HepG2 (cell line): ENCODE data around the gene HTR1D. TPM values are rescaled to one million over a fixed set of nuclear protein-coding genes. Genes with fewer than 3 reads are reported as not detected.

ENCODE experiments used
- ATAC-seq: fragments of 200-7000 bp; cut with Tn5 transposase; 3 replicates; pipeline ENCODE4 v1.9.1; 2020; ENCODE audit warnings: mild to moderate bottlenecking, moderate library complexity
- BruUV-seq: library from RNA; stranded (reverse); fragments of 400-500 nt; replicated peaks from 2 replicates; lab custom pipeline; 2021; lab: Mats Ljungman, UMichigan
- CTCF ChIA-PET: fragments of 300-600 bp; formaldehyde crosslinking; extraction: SDS; loops from one replicate; lab custom pipeline; 2021; ENCODE audit warnings: low total read pairs, inconsistent platforms, low intra/inter-chr PET ratio; lab: Yijun Ruan, JAX
- POLR2A ChIA-PET: fragments of 350-600 bp; sonication (Branson Sonifier 250); formaldehyde crosslinking; loops from one replicate; lab custom pipeline; 2020; ENCODE audit warnings: antibody characterized with exemption, inconsistent platforms; lab: Yijun Ruan, JAX
- DNase-seq: peaks from one replicate; pipeline ENCODE4 v3.0.0-alpha.2; 2015; ENCODE audit warnings: low spot score
- FAIRE-seq: peaks from 3 replicates; lab custom pipeline; 2011; peaks lifted over from hg19 to GRCh38; lab: Jason Lieb, UNC
- H2AFZ ChIP-seq: one replicate; pipeline ENCODE4 v1.6.1; 2011; ENCODE audit warnings: low read length, inconsistent platforms
- H3K27ac ChIP-seq: fragments of 300-600 bp; 3 replicates; pipeline ENCODE4 v1.8.0; 2011; ENCODE audit warnings: mixed run types, mild to moderate bottlenecking, mixed read lengths, low read length, inconsistent platforms; ENCODE audit not compliant: insufficient read depth; ENCODE audit errors: extremely low read length
- H3K27me3 ChIP-seq, 2 experiments: fragments of 200-600 bp in 1 of 2; 2 replicates in 1 of 2; 3 replicates in 1 of 2; pipeline versions ENCODE4 v1.6.0 to v1.8.0; 2011; ENCODE audit warnings: low read length in 2 of 2, mild to moderate bottlenecking in 2 of 2, moderate library complexity in 2 of 2, inconsistent platforms in 1 of 2; ENCODE audit not compliant: insufficient read depth in 2 of 2, control insufficient read depth in 1 of 2
- H3K36me3 ChIP-seq, 2 experiments: fragments of 200-600 bp in 1 of 2; replicated peaks in 1 of 2; 2 replicates in 1 of 2; 3 replicates in 1 of 2; pipeline versions ENCODE4 v1.5.1 to v1.8.0; 2011; ENCODE audit warnings: low read length in 2 of 2, inconsistent platforms in 1 of 2; ENCODE audit not compliant: insufficient read depth in 2 of 2, control insufficient read depth in 1 of 2
- H3K4me1 ChIP-seq: 2 replicates; pipeline ENCODE4 v1.5.1; 2012; ENCODE audit warnings: low read length, inconsistent platforms; ENCODE audit not compliant: insufficient read depth
- H3K4me2 ChIP-seq: 2 replicates; pipeline ENCODE4 v1.6.0; 2011; ENCODE audit warnings: low read depth, low read length, inconsistent platforms
- H3K4me3 ChIP-seq, 3 experiments: fragments of 200-600 bp in 1 of 3; sonication (generic), shearing (Covaris generic) in 1 of 3; replicated peaks in 1 of 3; 2 replicates each; pipeline ENCODE4 v1.5.1; 2011 to 2016; ENCODE audit warnings: low read length in 3 of 3, inconsistent platforms in 2 of 3, low read depth in 2 of 3, mild to moderate bottlenecking in 2 of 3, control low read depth in 1 of 3, mixed read lengths in 1 of 3; ENCODE audit not compliant: insufficient read depth in 1 of 3
- H3K79me2 ChIP-seq: one replicate; pipeline ENCODE4 v1.6.1; 2011; ENCODE audit warnings: low read length, inconsistent platforms; ENCODE audit not compliant: insufficient read depth
- H3K9ac ChIP-seq: 2 replicates; pipeline ENCODE4 v1.6.0; 2011; ENCODE audit warnings: mild to moderate bottlenecking, low read depth, low read length, inconsistent platforms; ENCODE audit not compliant: insufficient read depth
- H3K9me3 ChIP-seq: 2 replicates; pipeline ENCODE4 v1.5.1; 2012; ENCODE audit warnings: mild to moderate bottlenecking, low read length
- H4K20me1 ChIP-seq: 2 replicates; pipeline ENCODE4 v1.6.0; 2011; ENCODE audit warnings: inconsistent platforms, mild to moderate bottlenecking, low read length, moderate library complexity; ENCODE audit not compliant: insufficient read depth
- CENPX ChIP-seq: sonication (generic); formaldehyde crosslinking; IDR thresholded peaks from 2 replicates; pipeline ENCODE4 v1.9.0; 2021; ENCODE audit warnings: mild to moderate bottlenecking, missing genetic modification reagents, moderate library complexity
- DNMT1 ChIP-seq: sonication (generic); formaldehyde crosslinking; IDR thresholded peaks from 2 replicates; pipeline ENCODE4 v1.5.1; 2020; ENCODE audit warnings: mild to moderate bottlenecking, missing genetic modification reagents
- HIC2 ChIP-seq: sonication (generic); formaldehyde crosslinking; IDR thresholded peaks from 2 replicates; pipeline ENCODE4 v1.9.0; 2022; ENCODE audit warnings: low read depth, missing genetic modification reagents
- JUND ChIP-seq: sonication (generic); formaldehyde crosslinking; IDR thresholded peaks from 2 replicates; pipeline ENCODE4 v1.8.0; 2022; ENCODE audit warnings: mild to moderate bottlenecking, missing genetic modification reagents
- LCORL ChIP-seq, 2 experiments: fragments of 450-650 bp in 1 of 2; sonication (generic) in 1 of 2; formaldehyde crosslinking in 1 of 2; IDR thresholded peaks; 2 replicates each; pipeline versions ENCODE4 v1.5.0 to v1.6.1; 2017 to 2020; ENCODE audit warnings: antibody characterized with exemption in 1 of 2, missing genetic modification reagents in 1 of 2
- MBNL3 ChIP-seq: fragments of 250-450 bp; sonication (Bioruptor Pico); conservative IDR thresholded peaks from 2 replicates; pipeline ENCODE4 v1.8.0; 2022; ENCODE audit warnings: mild to moderate bottlenecking, inconsistent platforms
- NKX3-1 ChIP-seq: sonication (generic); formaldehyde crosslinking; IDR thresholded peaks from 2 replicates; pipeline ENCODE4 v1.5.0; 2020; ENCODE audit warnings: missing genetic modification reagents
- PAX8 ChIP-seq: sonication (generic); formaldehyde crosslinking; IDR thresholded peaks from 2 replicates; pipeline ENCODE4 v1.8.0; 2022; ENCODE audit warnings: mild to moderate bottlenecking, missing genetic modification reagents, borderline replicate concordance
- RFXAP ChIP-seq: sonication (generic); formaldehyde crosslinking; IDR thresholded peaks from 2 replicates; pipeline ENCODE4 v1.4.0; 2020; ENCODE audit warnings: missing genetic modification reagents, borderline replicate concordance
- SIN3B ChIP-seq: fragments of 150-350 bp; IDR thresholded peaks from 2 replicates; pipeline ENCODE4 v1.6.1; 2014; ENCODE audit warnings: low read length
- TEAD3 ChIP-seq: optimal IDR thresholded peaks from 2 replicates; pipeline ENCODE3; 2016; ENCODE audit warnings: borderline replicate concordance
- ZEB1 ChIP-seq: IDR thresholded peaks from 2 replicates; pipeline ENCODE4 v1.6.1; 2012; ENCODE audit warnings: mild to moderate bottlenecking, low read depth, inconsistent platforms; ENCODE audit not compliant: insufficient replicate concordance
- ZNF335 ChIP-seq: sonication (generic); formaldehyde crosslinking; IDR thresholded peaks from 2 replicates; pipeline ENCODE4 v1.4.0; 2020; ENCODE audit warnings: missing genetic modification reagents
- ZNF724P ChIP-seq: sonication (generic); formaldehyde crosslinking; IDR thresholded peaks from 2 replicates; pipeline ENCODE4 v1.8.0; 2022; ENCODE audit warnings: missing genetic modification reagents, borderline replicate concordance
- ZNF784 ChIP-seq: sonication (generic); formaldehyde crosslinking; IDR thresholded peaks from 2 replicates; pipeline ENCODE4 v1.5.1; 2020; ENCODE audit warnings: missing genetic modification reagents, mild to moderate bottlenecking, borderline replicate concordance
- WGBS: methylation state at CpG from one replicate; pipeline ENCODE4 v1.1.6; 2017; ENCODE audit warnings: low lambda C conversion rate; 5-methylcytosine and 5-hydroxymethylcytosine counted together
- in situ Hi-C: cut with HindIII; loops from 2 replicates; pipeline ENCODE4 v1.10.0; 2017; ENCODE audit warnings: low pct_unique_long_range_greater_than_20kb; ENCODE audit not compliant: extremely low pct_ligation_motif_present
- intact Hi-C: fragments of 100-400 bp; cut with micrococcal nuclease; formaldehyde crosslinking; loops from one replicate; pipeline ENCODE4 v1.10.0; 2022; ENCODE audit not compliant: unreplicated experiment
- polyA plus RNA-seq, 8 experiments: library from polyadenylated mRNA; depleted of rRNA in 3 of 8; stranded (reverse) in 7 of 8; unstranded in 1 of 8; fragments of >200 nt; fragmentation: Illumina TruSeq in 4 of 8; extraction: Trizol in 4 of 8; gene quantifications; 2 replicates each; pipeline versions ENCODE4 v1.2.1 to v1.2.3, GENCODE V29; 2011 to 2016; ENCODE audit warnings: low read depth in 4 of 8, missing spikeins in 1 of 8, mixed read lengths in 1 of 8; ENCODE audit not compliant: insufficient read depth in 1 of 8
- total RNA-seq, 5 experiments: library from RNA; depleted of rRNA; stranded (reverse); fragments of >200 nt; fragmentation: Illumina TruSeq; extraction: Trizol; gene quantifications; 2 replicates each; pipeline ENCODE4 v1.2.3, GENCODE V29; 2016; ENCODE audit warnings: low read depth in 1 of 5
- TF ChIP-seq, protein P1 (sequence below): IDR thresholded peaks from 2 replicates; pipeline ENCODE4 v1.6.1; 2018; ENCODE audit warnings: missing genetic modification reagents
- TF ChIP-seq, protein P2 (sequence below): sonication (generic); formaldehyde crosslinking; IDR thresholded peaks from 2 replicates; pipeline ENCODE4 v1.4.0; 2020; ENCODE audit warnings: missing genetic modification reagents

The HTR1D gene
- total and polyA plus RNA-seq, 2 of the 13 experiments (the other 11 are each of a cell fraction or from before 2014, with no cell fraction given), result 0.04 to 0.07 TPM

DNA sequence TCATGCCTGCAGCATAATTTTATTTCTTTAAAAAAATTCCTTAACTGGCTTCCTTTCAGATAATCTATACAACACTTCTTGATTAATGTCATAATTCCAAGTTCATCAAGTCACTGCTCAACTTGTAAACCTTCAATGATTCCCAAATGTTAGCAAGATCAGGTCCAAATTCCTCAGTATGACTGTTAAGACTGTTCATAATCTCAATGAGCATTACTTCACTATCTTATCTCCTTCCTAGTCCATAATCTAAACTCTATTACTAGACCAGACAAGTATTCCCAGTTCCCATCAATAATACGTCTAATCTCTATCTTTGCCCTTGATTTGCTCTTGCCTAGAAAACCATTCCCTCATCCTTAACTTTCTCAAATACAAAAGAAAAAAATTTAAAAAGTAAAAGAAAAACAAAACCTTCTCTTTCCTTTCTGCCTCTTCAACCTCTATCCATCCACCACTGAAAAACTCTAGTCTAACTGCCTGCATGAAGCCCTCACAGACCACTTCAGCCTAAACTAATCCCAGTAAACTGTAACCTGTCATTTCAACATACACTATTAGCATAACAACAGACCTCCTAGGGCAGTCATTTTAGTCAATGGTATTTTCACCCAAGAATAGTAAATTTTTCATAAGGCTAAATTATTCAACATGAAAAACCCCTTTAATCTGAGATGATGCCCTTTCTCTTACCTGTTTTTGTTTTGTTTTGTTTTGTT, 64.2 kb downstream of the HTR1D start:
- no peak overlapping the region for H3K4me3 ChIP-seq
- WGBS, result 90% methylated on average over 1 of the region's 1 CpG
- no peak for FAIRE-seq
- TF ChIP-seq ZNF335 (CRISPR knock-in tag) (no peak), ZEB1 (no peak), PAX8 (no peak), DNMT1 (CRISPR knock-in tag) (no peak), ZNF784 (CRISPR knock-in tag) (no peak), LCORL (IDR thresholded peaks at IDR 0.05) (no peak), LCORL (CRISPR knock-in tag; IDR thresholded peaks at IDR 0.05) (no peak), TEAD3 (CRISPR knock-in tag) (no peak), SIN3B (no peak), RFXAP (CRISPR knock-in tag) (no peak), HIC2 (CRISPR knock-in tag) (no peak), MBNL3 (CRISPR knock-in tag) (no peak), NKX3-1 (CRISPR knock-in tag) (no peak), ZNF724P (CRISPR knock-in tag) (no peak), CENPX (CRISPR knock-in tag) (no peak), JUND (CRISPR knock-in tag) (no peak)
- TF ChIP-seq, protein P1, sequence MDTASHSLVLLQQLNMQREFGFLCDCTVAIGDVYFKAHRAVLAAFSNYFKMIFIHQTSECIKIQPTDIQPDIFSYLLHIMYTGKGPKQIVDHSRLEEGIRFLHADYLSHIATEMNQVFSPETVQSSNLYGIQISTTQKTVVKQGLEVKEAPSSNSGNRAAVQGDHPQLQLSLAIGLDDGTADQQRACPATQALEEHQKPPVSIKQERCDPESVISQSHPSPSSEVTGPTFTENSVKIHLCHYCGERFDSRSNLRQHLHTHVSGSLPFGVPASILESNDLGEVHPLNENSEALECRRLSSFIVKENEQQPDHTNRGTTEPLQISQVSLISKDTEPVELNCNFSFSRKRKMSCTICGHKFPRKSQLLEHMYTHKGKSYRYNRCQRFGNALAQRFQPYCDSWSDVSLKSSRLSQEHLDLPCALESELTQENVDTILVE (CRISPR knock-in tag), result no peak
- TF ChIP-seq, protein P2, sequence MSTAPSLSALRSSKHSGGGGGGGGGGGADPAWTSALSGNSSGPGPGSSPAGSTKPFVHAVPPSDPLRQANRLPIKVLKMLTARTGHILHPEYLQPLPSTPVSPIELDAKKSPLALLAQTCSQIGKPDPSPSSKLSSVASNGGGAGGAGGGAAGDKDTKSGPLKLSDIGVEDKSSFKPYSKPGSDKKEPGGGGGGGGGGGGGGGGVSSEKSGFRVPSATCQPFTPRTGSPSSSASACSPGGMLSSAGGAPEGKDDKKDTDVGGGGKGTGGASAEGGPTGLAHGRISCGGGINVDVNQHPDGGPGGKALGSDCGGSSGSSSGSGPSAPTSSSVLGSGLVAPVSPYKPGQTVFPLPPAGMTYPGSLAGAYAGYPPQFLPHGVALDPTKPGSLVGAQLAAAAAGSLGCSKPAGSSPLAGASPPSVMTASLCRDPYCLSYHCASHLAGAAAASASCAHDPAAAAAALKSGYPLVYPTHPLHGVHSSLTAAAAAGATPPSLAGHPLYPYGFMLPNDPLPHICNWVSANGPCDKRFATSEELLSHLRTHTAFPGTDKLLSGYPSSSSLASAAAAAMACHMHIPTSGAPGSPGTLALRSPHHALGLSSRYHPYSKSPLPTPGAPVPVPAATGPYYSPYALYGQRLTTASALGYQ (CRISPR knock-in tag), result no peak
- peaks cover 45% of the 10 kb centered on the region for H3K4me1 ChIP-seq
- POLR2A ChIA-PET, result no interaction called here
- H3K9me3 ChIP-seq, result no peaks in the 10 kb centered on the region
- CTCF ChIA-PET, result no interaction called here
- no peak overlapping the region for H2AFZ ChIP-seq
- H3K27me3 ChIP-seq, result no peaks in the 10 kb centered on the region
- H3K4me2 ChIP-seq, result no peak overlapping the region
- no peak overlapping the region for H3K27ac ChIP-seq
- peaks cover 84% of the 10 kb centered on the region for H3K79me2 ChIP-seq
- BruUV-seq, result TSS peak; percentile 33
- no peak for DNase-seq
- H4K20me1 ChIP-seq, result no peaks in the 10 kb centered on the region
- intact Hi-C loops, result no loop called here
- in situ Hi-C loops, result no loop called here
- no peak for ATAC-seq
- no peaks in the 10 kb centered on the region for H3K36me3 ChIP-seq
- no peak overlapping the region for H3K9ac ChIP-seq
